Transverse colon (tissue), 4 donors: ENCODE measurements around the gene UBN1.

Experiments
- CTCF ChIP-seq, 5 experiments: fragments of 200-600 bp in 3 of 5; fragments of 450-650 bp in 2 of 5; sonication (generic) in 3 of 5; IDR thresholded peaks; 1 replicate in 2 of 5; 2 replicates in 3 of 5; pipeline ENCODE4 v1.5.1; 2016 to 2017; ENCODE audit warnings: antibody characterized with exemption in 5 of 5, inconsistent platforms in 3 of 5, mild to moderate bottlenecking in 2 of 5, moderate library complexity in 1 of 5
- POLR2AphosphoS5 ChIP-seq, 3 donors: sonication (generic); formaldehyde crosslinking; IDR thresholded peaks; one replicate each; pipeline ENCODE4 v1.6.1; 2016; ENCODE audit warnings: antibody characterized with exemption in 3 of 3

- TF ChIP-seq POLR2AphosphoS5 (IDR thresholded peaks at IDR 0.05) (peak; percentile 91 to 94 (median 92)), CTCF (IDR thresholded peaks at IDR 0.05) (no peak)
Observed at GRCh38 chr16:4846901-4847773, at the start of gene UBN1, which contains the start of gene GLYR1.
